Embryonic facial prominence (tissue), 1 donor: ENCODE data around the gene TRPC4AP.
"Not testable (repeated sequence)": the region's sequence is repeated elsewhere in the genome, so short reads cannot be mapped to it uniquely, and the experiment has no call there.

ENCODE experiments used
- DNase-seq: peaks from one replicate; pipeline ENCODE4 v3.0.0-alpha.2; 2016; ENCODE audit errors: extremely low spot score

Gene TRPC4AP

GRCh38 chr20:35104685-35105295, 12.2 kb upstream of the TRPC4AP start:
- DNase-seq: no peak

GRCh38 chr20:35101620-35102019, 9.0 kb upstream of the TRPC4AP start:
- no peak for DNase-seq

- DNase-seq: no peak
These were observed 769 bp upstream of the TRPC4AP start for GRCh38 chr20:35093267-35093884.

- DNase-seq: no peak
These were observed 637 bp downstream of the TRPC4AP start for GRCh38 chr20:35091816-35092523.

GRCh38 chr20:35088231-35089145, 4.1 kb downstream of the TRPC4AP start:
- DNase-seq: no peak

- DNase-seq: no peak
These were observed 4.8 kb downstream of the TRPC4AP start for GRCh38 chr20:35087791-35088190.

- no peak for DNase-seq
These were observed 5.3 kb downstream of the TRPC4AP start for GRCh38 chr20:35087355-35087754.

GRCh38 chr20:35085477-35086225, 7.0 kb downstream of the TRPC4AP start:
- DNase-seq: no peak

GRCh38 chr20:35084998-35085397, 7.6 kb downstream of the TRPC4AP start:
- no peak for DNase-seq

- not testable (repeated sequence) for DNase-seq
These were observed 12.3 kb downstream of the TRPC4AP start for GRCh38 chr20:35080348-35080642.

GRCh38 chr20:35079472-35080347, 12.9 kb downstream of the TRPC4AP start:
- DNase-seq: no peak

GRCh38 chr20:35077872-35078271, 14.7 kb downstream of the TRPC4AP start:
- DNase-seq: no peak

GRCh38 chr20:35077341-35077740, 15.3 kb downstream of the TRPC4AP start:
- DNase-seq: no peak

- DNase-seq: not testable (repeated sequence)
These were observed 21.0 kb downstream of the TRPC4AP start for GRCh38 chr20:35071436-35072153.

- DNase-seq: no peak
These were observed 26.4 kb downstream of the TRPC4AP start for GRCh38 chr20:35066194-35066593.

- peak; percentile 0 for DNase-seq
These were observed 27.4 kb downstream of the TRPC4AP start for GRCh38 chr20:35065181-35065580.

GRCh38 chr20:35063168-35063567, 29.4 kb downstream of the TRPC4AP start:
- DNase-seq: no peak

- no peak for DNase-seq
These were observed 30.1 kb downstream of the TRPC4AP start for GRCh38 chr20:35062478-35062877.

- no peak for DNase-seq
These were observed 32.4 kb downstream of the TRPC4AP start for GRCh38 chr20:35060168-35060567.

- DNase-seq: no peak
These were observed 33.0 kb downstream of the TRPC4AP start for GRCh38 chr20:35059612-35060011.
